Ovary (tissue), 3 donors: ENCODE measurements around the gene RYR2.

ENCODE experiments used
- EP300 ChIP-seq: sonication (generic); formaldehyde crosslinking; IDR thresholded peaks from one replicate; pipeline ENCODE4 v1.6.1; 2017; ENCODE audit warnings: antibody characterized with exemption
- POLR2A ChIP-seq: fragments of 450-650 bp; IDR thresholded peaks from one replicate; pipeline ENCODE4 v1.6.1; 2017; ENCODE audit warnings: antibody characterized with exemption, mild to moderate bottlenecking, moderate library complexity
- TF ChIP-seq, protein P1 (sequence below), 3 donors: fragments of 450-650 bp in 2 of 3; fragments of 200-600 bp in 1 of 3; IDR thresholded peaks; one replicate each; pipeline versions ENCODE4 v1.5.1 to v1.8.0; 2016 to 2022; ENCODE audit warnings: antibody characterized with exemption in 3 of 3, mild to moderate bottlenecking in 1 of 3
- donor health status: DM: no; HTN: no; CAD: no.

DNA sequence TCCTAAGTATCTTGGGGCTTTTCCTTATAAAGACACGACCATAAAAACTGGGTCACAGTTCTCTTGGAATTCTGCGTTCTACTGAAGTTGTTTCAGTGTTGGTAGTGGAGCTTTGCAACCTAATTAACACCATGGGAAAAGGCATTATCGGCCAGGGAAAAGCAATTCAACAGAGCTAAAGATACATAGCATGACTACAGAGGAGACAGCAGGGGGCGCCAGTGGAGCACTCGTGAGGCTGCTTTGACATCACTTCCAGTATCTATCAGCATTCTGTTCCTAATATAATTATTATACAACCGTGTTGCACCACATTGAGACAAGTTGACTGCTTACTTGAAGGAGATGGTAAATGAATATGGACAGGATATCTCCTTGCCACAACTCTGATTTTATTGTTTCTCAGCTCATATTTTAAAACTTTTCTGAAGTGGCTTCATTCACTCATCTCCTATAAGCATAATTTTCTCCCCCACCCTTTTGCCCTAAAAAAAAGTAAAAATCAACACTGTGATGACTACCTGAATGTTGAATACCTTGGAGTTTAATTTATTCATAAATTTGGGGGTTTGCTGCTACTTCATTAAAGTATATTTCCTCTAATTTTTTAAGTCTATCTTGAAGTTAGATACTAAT is 809.3 kb downstream of the RYR2 start:
- TF ChIP-seq, protein P1, sequence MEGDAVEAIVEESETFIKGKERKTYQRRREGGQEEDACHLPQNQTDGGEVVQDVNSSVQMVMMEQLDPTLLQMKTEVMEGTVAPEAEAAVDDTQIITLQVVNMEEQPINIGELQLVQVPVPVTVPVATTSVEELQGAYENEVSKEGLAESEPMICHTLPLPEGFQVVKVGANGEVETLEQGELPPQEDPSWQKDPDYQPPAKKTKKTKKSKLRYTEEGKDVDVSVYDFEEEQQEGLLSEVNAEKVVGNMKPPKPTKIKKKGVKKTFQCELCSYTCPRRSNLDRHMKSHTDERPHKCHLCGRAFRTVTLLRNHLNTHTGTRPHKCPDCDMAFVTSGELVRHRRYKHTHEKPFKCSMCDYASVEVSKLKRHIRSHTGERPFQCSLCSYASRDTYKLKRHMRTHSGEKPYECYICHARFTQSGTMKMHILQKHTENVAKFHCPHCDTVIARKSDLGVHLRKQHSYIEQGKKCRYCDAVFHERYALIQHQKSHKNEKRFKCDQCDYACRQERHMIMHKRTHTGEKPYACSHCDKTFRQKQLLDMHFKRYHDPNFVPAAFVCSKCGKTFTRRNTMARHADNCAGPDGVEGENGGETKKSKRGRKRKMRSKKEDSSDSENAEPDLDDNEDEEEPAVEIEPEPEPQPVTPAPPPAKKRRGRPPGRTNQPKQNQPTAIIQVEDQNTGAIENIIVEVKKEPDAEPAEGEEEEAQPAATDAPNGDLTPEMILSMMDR (IDR thresholded peaks at IDR 0.05) = no peak
- TF ChIP-seq POLR2A (no peak), EP300 (no peak)
